ENCODE data around the gene PGF. TPM values are rescaled to one million over a fixed set of nuclear protein-coding genes. Genes with fewer than 3 reads are reported as not detected.

PGF gene
- polyA plus RNA-seq, 3 donors from 2014 or later = 0.06 to 0.07 TPM; not detected in 1

DNA sequence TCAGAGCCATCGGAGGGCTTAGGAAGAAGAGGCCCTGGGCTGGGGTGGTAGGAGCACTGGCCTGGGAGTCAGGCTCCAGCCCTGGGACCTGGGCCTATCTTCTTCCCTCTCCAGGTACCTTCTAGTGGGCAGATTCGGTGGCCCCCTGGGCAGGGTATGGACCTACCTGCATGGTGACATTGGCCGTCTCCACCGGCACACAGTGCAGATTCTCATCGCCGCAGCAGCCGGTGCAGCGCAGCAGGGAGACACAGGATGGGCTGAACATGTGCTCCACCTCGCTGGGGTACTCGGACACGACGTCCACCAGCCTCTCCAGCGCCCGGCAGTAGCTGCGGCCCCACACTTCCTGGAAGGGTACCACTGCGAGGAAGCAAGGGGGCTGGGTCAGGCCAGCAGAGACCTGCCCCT, 6.2 kb downstream of the PGF start:
- peaks cover 0 to 7% (median 5%) of the 10 kb centered on the region in 3 donors for H3K27me3 Mint-ChIP-seq (ENCODE audit: low read depth in 3 of 3)
- no peak overlapping the region for H3K4me3 Mint-ChIP-seq
- no peaks in the 10 kb centered on the region for H3K9me3 Mint-ChIP-seq

GRCh38 chr14:74948228-74949175, 6.9 kb downstream of the PGF start:
- Mint-ChIP-seq H3K4me1 (peaks cover 6 to 12% of the 10 kb centered on the region in 2 donors), H3K27ac (peak overlapping the region in 1 of 6 donors; percentile 7), H3K36me3 (no peaks in the 10 kb centered on the region), H3K9me3 (no peaks in the 10 kb centered on the region), H3K27me3 (ENCODE audit: low read depth in 3 of 3) (peaks cover 0 to 7% (median 5%) of the 10 kb centered on the region in 3 donors), H3K4me3 (no peak overlapping the region)
- no peak for DNase-seq

More for the DNA sequence above, 6.2 kb downstream of the PGF start:
- Mint-ChIP-seq H3K36me3 (no peaks in the 10 kb centered on the region), H3K27ac (no peak overlapping the region), H3K4me1 (peaks cover 6 to 8% of the 10 kb centered on the region in 2 donors)
- no peak for DNase-seq

DNA sequence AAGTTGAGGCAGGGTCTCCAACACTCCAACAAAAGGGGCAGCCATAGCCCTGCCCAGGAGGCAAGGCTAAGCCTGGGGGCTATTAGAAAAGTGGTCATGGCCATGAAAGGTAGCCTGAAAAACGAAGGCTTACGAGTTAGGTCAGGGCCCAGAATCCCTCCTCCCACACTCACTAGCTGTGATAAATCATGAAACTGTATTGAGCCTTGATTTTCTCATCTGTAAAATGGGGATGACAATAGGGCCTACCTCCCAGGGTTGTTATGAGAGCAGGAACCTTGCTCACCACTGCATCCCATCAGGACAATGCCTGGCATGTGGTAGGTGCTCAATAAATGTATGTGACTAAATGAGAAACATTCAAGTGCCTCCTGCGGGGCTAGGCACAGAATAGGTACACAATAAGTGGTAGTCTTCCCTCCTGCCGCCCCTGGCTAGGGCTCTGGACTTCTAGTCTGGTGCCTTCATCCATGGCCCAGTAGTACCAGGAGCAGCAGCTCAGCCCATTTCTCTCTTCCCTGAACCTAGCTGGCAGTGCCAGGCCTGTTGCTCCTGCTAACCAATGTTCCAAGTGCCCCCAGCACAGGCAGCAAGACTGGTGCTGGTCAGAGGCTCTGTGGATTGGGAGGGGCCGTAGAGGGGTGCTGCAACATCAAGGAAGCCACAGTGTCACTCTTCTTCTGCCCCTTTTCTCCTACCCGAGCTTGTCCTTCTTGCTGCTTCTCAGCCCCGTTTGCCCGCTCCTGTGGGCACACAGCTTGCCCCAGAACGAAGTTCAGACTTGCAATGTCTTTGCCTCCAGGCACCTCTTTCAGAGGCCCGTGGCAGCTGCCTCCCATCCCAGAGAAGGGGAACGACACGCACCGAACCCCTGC, 7.8 kb downstream of the PGF start:
- Mint-ChIP-seq H3K27me3 (ENCODE audit: low read depth in 3 of 3) (peaks cover 0 to 5% (median 3%) of the 10 kb centered on the region in 3 donors), H3K9me3 (no peaks in the 10 kb centered on the region), H3K4me3 (no peak overlapping the region), H3K36me3 (no peaks in the 10 kb centered on the region), H3K27ac (no peak overlapping the region), H3K4me1 (peaks cover 14 to 21% of the 10 kb centered on the region in 2 donors)
- no peak for DNase-seq

- peaks cover 23 to 29% of the 10 kb centered on the region in 2 donors for H3K4me1 Mint-ChIP-seq
- peak overlapping the region in 3 of 6 donors; percentile 30 to 92 (median 37) for H3K27ac Mint-ChIP-seq
- DNase-seq = no peak
- no peak overlapping the region for H3K4me3 Mint-ChIP-seq
- no peaks in the 10 kb centered on the region for H3K9me3 Mint-ChIP-seq
- H3K36me3 Mint-ChIP-seq = no peaks in the 10 kb centered on the region
- peaks cover 0 to 5% (median 3%) of the 10 kb centered on the region in 3 donors for H3K27me3 Mint-ChIP-seq (ENCODE audit: low read depth in 3 of 3)
These were observed 8.6 kb downstream of the PGF start for GRCh38 chr14:74946659-74947281.

DNA sequence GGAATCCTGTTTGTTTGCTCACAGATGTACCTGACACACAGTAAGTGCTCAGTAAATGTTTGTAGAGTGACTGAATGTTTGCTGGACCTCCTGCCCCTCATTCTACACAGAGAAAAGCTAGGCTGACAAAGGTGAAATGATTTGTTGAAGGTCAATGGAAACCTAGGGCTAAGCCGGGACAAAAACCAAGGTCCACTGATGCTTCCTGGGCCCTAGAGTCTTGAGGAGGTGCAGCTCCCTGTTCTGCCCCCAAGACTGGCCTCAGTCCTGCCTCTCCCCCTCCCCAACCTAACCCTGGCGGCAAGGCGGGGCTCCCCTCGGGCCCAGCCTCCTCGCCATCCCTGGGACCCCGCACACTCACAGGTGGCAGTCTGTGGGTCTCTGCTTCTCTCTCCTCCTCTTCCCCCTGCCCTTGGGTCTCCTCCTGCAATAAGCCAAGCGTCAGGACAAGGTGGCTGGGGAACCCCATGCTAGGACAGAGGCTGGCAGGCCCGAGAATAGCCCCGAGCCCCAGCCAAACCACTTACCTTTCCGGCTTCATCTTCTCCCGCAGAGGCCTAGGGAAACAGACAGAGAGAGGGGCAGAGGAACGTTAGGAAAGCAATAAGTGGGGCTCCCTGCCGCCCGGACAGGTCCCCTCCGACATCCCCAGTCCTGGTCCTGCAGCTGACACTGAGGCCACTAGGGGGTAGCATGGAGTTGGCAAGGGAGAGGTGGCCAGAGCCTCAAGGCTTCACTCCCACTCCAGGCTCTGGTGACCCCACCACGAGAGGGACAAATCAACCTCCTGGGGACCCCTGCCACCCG, 9.3 kb downstream of the PGF start:
- Mint-ChIP-seq H3K27me3 (ENCODE audit: low read depth in 3 of 3) (peaks cover 0 to 5% (median 3%) of the 10 kb centered on the region in 3 donors), H3K4me1 (peaks cover 30 to 36% of the 10 kb centered on the region in 2 donors), H3K9me3 (no peaks in the 10 kb centered on the region), H3K4me3 (peak overlapping the region in 4 of 5 donors; percentile 22 to 60 (median 48)), H3K36me3 (no peaks in the 10 kb centered on the region), H3K27ac (peak overlapping the region in 3 of 6 donors; percentile 30 to 92 (median 47))
- DNase-seq = peak; percentile 70 to 74 (median 71)

DNA sequence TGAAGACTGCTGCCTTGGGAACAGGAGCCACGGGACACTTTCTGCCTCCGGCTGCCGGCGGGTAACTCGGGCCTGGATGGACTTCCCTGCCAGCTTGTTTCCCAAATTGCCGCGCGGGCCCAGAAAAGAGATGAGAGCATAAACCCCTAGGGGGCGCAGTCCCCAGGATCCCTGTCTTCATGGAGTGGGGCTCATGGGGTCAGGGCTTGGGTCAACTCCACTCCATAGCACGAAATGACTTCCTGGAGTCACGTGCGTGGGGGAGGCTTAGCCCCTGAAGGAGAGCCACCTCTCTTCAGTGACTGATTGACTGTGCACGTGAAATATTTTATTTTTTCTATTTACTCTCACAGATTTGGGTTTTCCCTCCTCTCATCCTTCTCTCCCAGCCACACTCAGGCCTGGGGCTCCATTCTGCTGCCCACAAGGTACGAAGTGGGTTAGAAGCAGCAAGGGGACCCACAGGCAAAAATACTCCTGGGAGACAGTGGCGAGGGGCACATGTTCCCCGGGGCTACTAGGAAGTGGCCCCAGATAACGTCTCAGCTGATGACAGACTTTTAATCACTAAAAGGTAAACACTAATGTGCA, 10.0 kb downstream of the PGF start:
- H3K27ac Mint-ChIP-seq = no peak overlapping the region
- no peaks in the 10 kb centered on the region for H3K36me3 Mint-ChIP-seq
- H3K4me1 Mint-ChIP-seq = peaks cover 35 to 43% of the 10 kb centered on the region in 2 donors
- peaks cover 2 to 5% (median 3%) of the 10 kb centered on the region in 3 donors for H3K27me3 Mint-ChIP-seq (ENCODE audit: low read depth in 3 of 3)
- peak in 2 of 3 donors; percentile 15 to 19 for DNase-seq
- no peaks in the 10 kb centered on the region for H3K9me3 Mint-ChIP-seq
- H3K4me3 Mint-ChIP-seq = no peak overlapping the region

- Mint-ChIP-seq H3K27me3 (ENCODE audit: low read depth in 3 of 3) (peaks cover 0 to 6% (median 3%) of the 10 kb centered on the region in 3 donors), H3K36me3 (no peaks in the 10 kb centered on the region), H3K4me1 (peaks cover 41 to 58% of the 10 kb centered on the region in 2 donors), H3K4me3 (peak overlapping the region; percentile 27 to 84 (median 57)), H3K9me3 (no peaks in the 10 kb centered on the region), H3K27ac (peak overlapping the region; percentile 60 to 95 (median 92))
- DNase-seq = no peak
These were observed 12.8 kb downstream of the PGF start for GRCh38 chr14:74942608-74943007.

- Mint-ChIP-seq H3K4me1 (peaks cover 41 to 58% of the 10 kb centered on the region in 2 donors), H3K9me3 (no peaks in the 10 kb centered on the region)
These were observed 13.2 kb downstream of the PGF start for GRCh38 chr14:74942181-74942580.

DNA sequence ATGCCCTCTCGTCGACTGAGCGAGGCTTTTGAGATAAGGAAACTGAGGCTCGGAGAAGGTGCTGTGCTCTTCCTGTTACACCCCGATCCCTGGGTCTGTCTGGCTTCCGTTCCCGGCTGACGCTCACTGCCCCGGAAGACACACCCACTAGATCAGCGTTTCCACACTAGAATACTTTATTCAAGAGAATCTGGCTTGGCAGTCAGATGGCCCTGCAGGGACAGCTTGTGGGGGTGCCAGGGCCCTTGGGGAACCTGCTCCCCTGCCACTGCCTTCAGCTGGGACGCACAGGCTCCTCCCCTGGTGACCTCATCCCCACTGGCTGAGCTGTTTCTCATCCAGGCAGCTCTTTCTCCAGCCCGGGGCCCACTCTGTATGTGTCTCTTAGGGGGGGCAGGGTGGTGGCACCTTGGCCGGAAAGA, 13.7 kb downstream of the PGF start:
- Mint-ChIP-seq H3K9me3 (no peaks in the 10 kb centered on the region), H3K4me3 (peak overlapping the region; percentile 73 to 87 (median 84)), H3K4me1 (peaks cover 41 to 57% of the 10 kb centered on the region in 2 donors), H3K36me3 (no peaks in the 10 kb centered on the region), H3K27me3 (ENCODE audit: low read depth in 3 of 3) (peaks cover 0 to 6% (median 2%) of the 10 kb centered on the region in 3 donors), H3K27ac (peak overlapping the region; percentile 91 to 95 (median 94))
- peak; percentile 42 to 55 (median 47) for DNase-seq

More at GRCh38 chr14:74942181-74942580, 13.2 kb downstream of the PGF start:
- peak overlapping the region; percentile 91 to 95 (median 94) for H3K27ac Mint-ChIP-seq
- no peak for DNase-seq
- no peaks in the 10 kb centered on the region for H3K36me3 Mint-ChIP-seq
- peaks cover 0 to 6% (median 3%) of the 10 kb centered on the region in 3 donors for H3K27me3 Mint-ChIP-seq (ENCODE audit: low read depth in 3 of 3)
- H3K4me3 Mint-ChIP-seq = peak overlapping the region; percentile 73 to 87 (median 84)

- Mint-ChIP-seq H3K4me1 (peaks cover 35 to 51% of the 10 kb centered on the region in 2 donors), H3K27me3 (ENCODE audit: low read depth in 3 of 3) (peaks cover 0 to 7% (median 0%) of the 10 kb centered on the region in 3 donors), H3K9me3 (no peaks in the 10 kb centered on the region), H3K4me3 (peak overlapping the region; percentile 73 to 87 (median 84)), H3K36me3 (no peaks in the 10 kb centered on the region), H3K27ac (peak overlapping the region; percentile 91 to 95 (median 94))
- DNase-seq = no peak
These were observed 14.3 kb downstream of the PGF start for GRCh38 chr14:74940956-74941565.

DNA sequence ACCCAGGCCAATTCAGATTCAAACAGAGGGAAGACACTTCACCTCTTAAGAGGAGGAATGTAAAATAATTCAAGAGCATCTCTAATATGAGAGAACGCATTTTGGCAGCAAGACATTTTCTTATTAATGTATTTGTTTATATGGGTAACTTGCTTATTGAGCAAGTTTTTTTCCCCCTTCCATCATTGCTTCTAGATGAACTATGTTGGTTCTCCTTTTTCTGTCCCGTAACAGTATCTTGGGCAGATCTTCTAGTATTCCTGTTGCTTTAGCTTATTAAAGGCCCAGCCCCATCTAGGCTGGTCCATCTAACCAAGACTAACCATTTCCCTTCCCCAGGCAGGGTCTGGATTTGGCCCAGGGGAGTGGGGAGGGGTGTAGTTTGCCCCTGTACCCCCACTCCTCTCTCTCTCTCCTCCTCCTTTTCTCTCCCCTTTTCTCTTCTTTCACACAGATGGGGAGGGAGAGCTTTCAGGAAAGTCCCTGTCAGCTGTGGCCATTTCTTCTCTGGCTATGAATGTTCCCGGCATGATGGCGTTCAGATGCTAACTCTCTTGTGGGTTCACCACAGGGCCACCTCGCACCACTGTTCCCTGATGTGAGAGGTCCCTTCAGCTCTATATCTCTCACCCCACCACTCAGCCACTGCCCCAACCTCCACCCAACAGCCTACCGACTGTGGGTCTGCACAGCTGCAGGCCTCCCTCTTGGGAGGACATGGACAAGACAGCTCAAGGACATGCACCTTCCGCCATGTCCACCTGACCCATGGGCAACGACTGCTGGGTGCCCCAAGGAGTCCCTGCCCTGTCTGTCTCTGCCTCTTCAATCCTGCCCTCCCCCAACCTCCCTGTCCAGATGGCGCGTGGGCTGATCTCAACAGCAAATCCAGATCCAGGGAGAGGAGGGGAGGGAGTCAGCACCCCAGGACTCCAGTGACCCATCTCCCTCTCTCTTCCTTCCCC, 16.6 kb downstream of the PGF start:
- no peak for DNase-seq
- peaks cover 35 to 50% of the 10 kb centered on the region in 2 donors for H3K4me1 Mint-ChIP-seq
- no peak overlapping the region for H3K4me3 Mint-ChIP-seq
- no peaks in the 10 kb centered on the region for H3K9me3 Mint-ChIP-seq
- peak overlapping the region in 3 of 6 donors; percentile 30 to 76 (median 65) for H3K27ac Mint-ChIP-seq
- peaks cover 0 to 7% (median 2%) of the 10 kb centered on the region in 3 donors for H3K27me3 Mint-ChIP-seq (ENCODE audit: low read depth in 3 of 3)
- no peaks in the 10 kb centered on the region for H3K36me3 Mint-ChIP-seq

Measured in immature natural killer cell (primary cell).